GM12878 (cell line): ENCODE results near the gene DNAJC4. TPM values are rescaled to one million over a fixed set of nuclear protein-coding genes. Genes with fewer than 3 reads are reported as not detected.

Experiments
- ATAC-seq: fragments of 200-7000 bp; cut with Tn5 transposase; 3 replicates; pipeline ENCODE4 v1.9.1; 2020; ENCODE audit warnings: mild to moderate bottlenecking, moderate library complexity
- BruUV-seq: library from RNA; stranded (reverse); fragments of 400-500 nt; replicated peaks from 2 replicates; lab custom pipeline; 2021; lab: Mats Ljungman, UMichigan
- CTCF ChIA-PET: fragments of 300-600 bp; sonication (Branson Sonifier 250); formaldehyde crosslinking; extraction: SDS; loops from one replicate; lab custom pipeline; 2021; ENCODE audit warnings: inconsistent platforms; lab: Yijun Ruan, JAX
- POLR2A ChIA-PET: fragments of 350-600 bp; formaldehyde crosslinking; extraction: SDS; loops from one replicate; lab custom pipeline; 2021; ENCODE audit warnings: inconsistent platforms; lab: Charles Lee
- RAD21 ChIA-PET: fragments of 300-600 bp; sonication (Branson Sonifier 250); formaldehyde crosslinking; loops from one replicate; lab custom pipeline; 2023; ENCODE audit warnings: antibody characterized with exemption; ENCODE audit not compliant: unreplicated experiment; lab: Charles Lee
- SMC1A ChIA-PET: fragments of 300-600 bp; sonication (Branson Sonifier 250); formaldehyde crosslinking; loops from one replicate; lab custom pipeline; 2023; ENCODE audit not compliant: unreplicated experiment, uncharacterized antibody; lab: Charles Lee
- DNase-seq: peaks from one replicate; pipeline ENCODE4 v3.0.0-alpha.2; 2011; ENCODE audit warnings: low read depth, low spot score
- FAIRE-seq: peaks from 3 replicates; lab custom pipeline; 2011; peaks lifted over from hg19 to GRCh38; lab: Jason Lieb, UNC
- H2AFZ ChIP-seq: 2 replicates; pipeline ENCODE4 v1.6.0; 2011; ENCODE audit warnings: low read depth, low read length, control low read depth; ENCODE audit not compliant: control insufficient read depth
- H3K27ac ChIP-seq: 2 replicates; pipeline ENCODE4 v1.5.1; 2011; ENCODE audit warnings: control low read depth; ENCODE audit not compliant: control insufficient read depth, insufficient read depth
- H3K27me3 ChIP-seq, 2 experiments: replicated peaks in 1 of 2; 2 replicates each; pipeline versions ENCODE4 v1.6.0 to v1.6.1; 2011; ENCODE audit warnings: low read length in 1 of 2; ENCODE audit not compliant: control insufficient read depth in 2 of 2, insufficient read depth in 2 of 2
- H3K36me3 ChIP-seq, 2 experiments: 2 replicates each; pipeline ENCODE4 v1.5.1; 2011; ENCODE audit warnings: low read length in 1 of 2; ENCODE audit not compliant: control insufficient read depth in 2 of 2, insufficient read depth in 2 of 2
- H3K4me1 ChIP-seq: 2 replicates; pipeline ENCODE4 v1.6.1; 2011; ENCODE audit warnings: mild to moderate bottlenecking, low read length, moderate library complexity, mixed read lengths; ENCODE audit not compliant: control insufficient read depth, insufficient read depth
- H3K4me2 ChIP-seq: 2 replicates; pipeline ENCODE4 v1.6.0; 2011; ENCODE audit warnings: control low read depth; ENCODE audit not compliant: control insufficient read depth, insufficient read depth
- H3K4me3 ChIP-seq: fragments of 200-600 bp; sonication (generic); 2 replicates; pipeline ENCODE4 v1.5.1; 2016
- H3K79me2 ChIP-seq: 2 replicates; pipeline ENCODE4 v1.6.0; 2011; ENCODE audit warnings: low read length; ENCODE audit not compliant: control insufficient read depth, insufficient read depth
- H3K9ac ChIP-seq: 2 replicates; pipeline ENCODE4 v1.8.0; 2011; ENCODE audit warnings: low read length, control low read depth, mixed read lengths; ENCODE audit not compliant: control insufficient read depth, insufficient read depth
- H3K9me3 ChIP-seq: replicated peaks from 3 replicates; pipeline ENCODE4 v1.5.1; 2011; ENCODE audit warnings: mild to moderate bottlenecking, low read length; ENCODE audit not compliant: control insufficient read depth, insufficient read depth
- H4K20me1 ChIP-seq: 2 replicates; pipeline ENCODE4 v1.6.0; 2011; ENCODE audit not compliant: control insufficient read depth, insufficient read depth
- BMI1 ChIP-seq: fragments of 450-650 bp; IDR thresholded peaks from 2 replicates; pipeline ENCODE4 v1.6.1; 2016; ENCODE audit warnings: mild to moderate bottlenecking, moderate library complexity, borderline replicate concordance
- MEF2B ChIP-seq: fragments of 450-650 bp; IDR thresholded peaks from 2 replicates; pipeline ENCODE4 v1.6.1; 2018; ENCODE audit warnings: mild to moderate bottlenecking, moderate library complexity; ENCODE audit not compliant: partially characterized antibody, poor library complexity, severe bottlenecking
- MTA3 ChIP-seq: IDR thresholded peaks from 2 replicates; pipeline ENCODE4 v1.6.1; 2012; ENCODE audit warnings: low read length, inconsistent platforms, borderline replicate concordance
- MYB ChIP-seq: fragments of 150-350 bp; IDR thresholded peaks from 2 replicates; pipeline ENCODE4 v1.6.1; 2014; ENCODE audit warnings: mild to moderate bottlenecking, low read depth, low read length, borderline replicate concordance
- ZNF217 ChIP-seq: fragments of 450-650 bp; IDR thresholded peaks from 2 replicates; pipeline ENCODE4 v1.6.1; 2017; ENCODE audit warnings: antibody characterized with exemption, mild to moderate bottlenecking
- WGBS: methylation state at CpG from one replicate; pipeline ENCODE4 v1.1.6; 2016; ENCODE audit warnings: low lambda C conversion rate; ENCODE audit not compliant: insufficient replicate concordance, insufficient coverage; ENCODE audit errors: missing lambda C conversion rate; 5-methylcytosine and 5-hydroxymethylcytosine counted together
- in situ Hi-C: fragments of 300-500 bp; cut with MboI; formaldehyde crosslinking; loops from 9 replicates; pipeline ENCODE4 v1.14.3; 2018; ENCODE audit warnings: mixed read lengths
- intact Hi-C: fragments of 100-400 bp; cut with micrococcal nuclease; formaldehyde crosslinking; loops from one replicate; pipeline ENCODE4 v1.14.2; 2022; ENCODE audit not compliant: unreplicated experiment
- polyA plus RNA-seq, 11 experiments: library from polyadenylated mRNA; depleted of rRNA in 4 of 11; unstranded in 6 of 11; stranded (reverse) in 5 of 11; fragments of >200 nt; fragmentation: Nextera tagmentation in 4 of 11; fragmentation: Illumina TruSeq in 1 of 11; extraction: Ambion mirVana in 4 of 11; extraction: Trizol in 1 of 11; gene quantifications; 1 replicate in 1 of 11; 2 replicates in 10 of 11; pipeline versions ENCODE4 v1.2.1 to v1.2.3, GENCODE V29; 2011 to 2016; ENCODE audit warnings: inconsistent platforms in 2 of 11, missing spikeins in 2 of 11, low read depth in 1 of 11
- total RNA-seq, 4 experiments: library from RNA; depleted of rRNA in 3 of 4; stranded (reverse); fragments of >200 nt in 3 of 4; fragmentation: Illumina TruSeq in 1 of 4; extraction: Trizol in 1 of 4; gene quantifications; 2 replicates each; pipeline versions ENCODE4 v1.2.1 to v1.2.3, GENCODE V29; 2013 to 2021
- TF ChIP-seq, protein P1 (sequence below): IDR thresholded peaks from 2 replicates; pipeline ENCODE4 v1.6.1; 2011; ENCODE audit warnings: borderline replicate concordance, low read depth, mild to moderate bottlenecking, moderate library complexity, mixed read lengths, low read length; ENCODE audit not compliant: insufficient read depth; ENCODE audit errors: extremely low read length
- TF ChIP-seq, protein P2 (sequence below): IDR thresholded peaks from 2 replicates; pipeline ENCODE4 v1.6.1; 2011; ENCODE audit warnings: mild to moderate bottlenecking, low read depth, low read length, moderate library complexity; ENCODE audit not compliant: insufficient replicate concordance
- TF ChIP-seq, protein P3 (sequence below): fragments of 450-650 bp; IDR thresholded peaks from 2 replicates; pipeline ENCODE4 v1.6.1; 2016; ENCODE audit warnings: mild to moderate bottlenecking, moderate library complexity, borderline replicate concordance

Gene DNAJC4
- total and polyA plus RNA-seq, 10 of the 15 experiments (the other 5 are each of a cell fraction or from before 2014, with no cell fraction given), result 3.7 to 64.9 (median 30.1) TPM

DNA sequence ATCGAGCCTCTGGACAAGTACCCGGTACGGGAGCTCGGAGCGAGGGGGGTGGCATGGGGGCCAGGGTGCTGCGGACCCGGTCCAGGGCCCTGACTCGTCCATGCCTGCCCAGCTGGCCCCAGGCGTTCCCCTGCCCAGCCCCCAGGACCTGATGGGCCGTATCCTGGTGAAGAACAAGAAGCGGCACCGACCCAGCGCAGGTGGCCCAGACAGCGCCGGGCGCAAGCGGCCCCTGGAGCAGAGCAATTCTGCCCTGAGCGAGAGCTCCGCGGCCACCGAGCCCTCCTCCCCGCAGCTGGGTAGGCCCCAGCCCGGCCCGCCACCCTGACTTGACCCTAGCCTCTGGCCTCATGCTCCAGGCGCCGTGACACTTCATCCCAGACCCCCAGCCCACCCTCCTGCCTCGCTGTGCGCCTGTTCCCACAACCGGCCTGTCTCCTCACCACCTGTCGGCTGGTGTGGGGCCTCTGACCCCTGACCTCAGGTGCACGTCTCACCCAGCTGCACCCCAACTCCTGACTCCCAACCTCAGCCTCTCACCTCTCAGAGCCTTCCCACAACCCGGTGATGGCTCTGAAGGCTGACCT is 28.7 kb downstream of the DNAJC4 start:
- no peak for ATAC-seq
- Histone ChIP-seq H3K9me3 (no peaks in the 10 kb centered on the region), H3K4me2 (no peak overlapping the region), H3K36me3 (peaks cover 0 to 5% of the 10 kb centered on the region in 2 experiments; a peak in 2 of 4 replicates), H3K27me3 (no peaks in the 10 kb centered on the region), H3K79me2 (no peaks in the 10 kb centered on the region), H3K9ac (no peak overlapping the region), H3K4me3 (no peak overlapping the region), H3K27ac (0 out of 2 replicates have a peak overlapping the region, but pooled peaks have one; percentile 17), H2AFZ (no peak overlapping the region), H4K20me1 (no peaks in the 10 kb centered on the region), H3K4me1 (peaks cover 11% of the 10 kb centered on the region)
- RAD21 ChIA-PET, result no interaction called here
- no TSS peak for BruUV-seq
- intact Hi-C loops, result no loop called here
- POLR2A ChIA-PET, result interaction anchor here (0.8 to 1.9 kb wide), 2 partner anchors 8 to 14 kb away, joined by 4 to 7 read pairs; no protein-coding TSS in a partner anchor
- CTCF ChIA-PET, result no interaction called here
- in situ Hi-C loops, result no loop called here
- WGBS, result 93% methylated on average over 27 of the region's 32 CpGs
- SMC1A ChIA-PET, result interaction anchor here (0.5 to 1.2 kb wide), 2 partner anchors 36 to 54 kb away, joined by 3 to 4 read pairs; no protein-coding TSS in a partner anchor
- TF ChIP-seq, protein P1, sequence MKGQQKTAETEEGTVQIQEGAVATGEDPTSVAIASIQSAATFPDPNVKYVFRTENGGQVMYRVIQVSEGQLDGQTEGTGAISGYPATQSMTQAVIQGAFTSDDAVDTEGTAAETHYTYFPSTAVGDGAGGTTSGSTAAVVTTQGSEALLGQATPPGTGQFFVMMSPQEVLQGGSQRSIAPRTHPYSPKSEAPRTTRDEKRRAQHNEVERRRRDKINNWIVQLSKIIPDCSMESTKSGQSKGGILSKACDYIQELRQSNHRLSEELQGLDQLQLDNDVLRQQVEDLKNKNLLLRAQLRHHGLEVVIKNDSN, result no peak
- TF ChIP-seq MYB (no peak), MTA3 (no peak), ZNF217 (no peak), BMI1 (no peak), MEF2B (no peak)
- TF ChIP-seq, protein P2, sequence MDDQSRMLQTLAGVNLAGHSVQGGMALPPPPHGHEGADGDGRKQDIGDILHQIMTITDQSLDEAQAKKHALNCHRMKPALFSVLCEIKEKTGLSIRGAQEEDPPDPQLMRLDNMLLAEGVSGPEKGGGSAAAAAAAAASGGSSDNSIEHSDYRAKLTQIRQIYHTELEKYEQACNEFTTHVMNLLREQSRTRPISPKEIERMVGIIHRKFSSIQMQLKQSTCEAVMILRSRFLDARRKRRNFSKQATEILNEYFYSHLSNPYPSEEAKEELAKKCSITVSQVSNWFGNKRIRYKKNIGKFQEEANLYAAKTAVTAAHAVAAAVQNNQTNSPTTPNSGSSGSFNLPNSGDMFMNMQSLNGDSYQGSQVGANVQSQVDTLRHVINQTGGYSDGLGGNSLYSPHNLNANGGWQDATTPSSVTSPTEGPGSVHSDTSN, result no peak
- TF ChIP-seq, protein P3, sequence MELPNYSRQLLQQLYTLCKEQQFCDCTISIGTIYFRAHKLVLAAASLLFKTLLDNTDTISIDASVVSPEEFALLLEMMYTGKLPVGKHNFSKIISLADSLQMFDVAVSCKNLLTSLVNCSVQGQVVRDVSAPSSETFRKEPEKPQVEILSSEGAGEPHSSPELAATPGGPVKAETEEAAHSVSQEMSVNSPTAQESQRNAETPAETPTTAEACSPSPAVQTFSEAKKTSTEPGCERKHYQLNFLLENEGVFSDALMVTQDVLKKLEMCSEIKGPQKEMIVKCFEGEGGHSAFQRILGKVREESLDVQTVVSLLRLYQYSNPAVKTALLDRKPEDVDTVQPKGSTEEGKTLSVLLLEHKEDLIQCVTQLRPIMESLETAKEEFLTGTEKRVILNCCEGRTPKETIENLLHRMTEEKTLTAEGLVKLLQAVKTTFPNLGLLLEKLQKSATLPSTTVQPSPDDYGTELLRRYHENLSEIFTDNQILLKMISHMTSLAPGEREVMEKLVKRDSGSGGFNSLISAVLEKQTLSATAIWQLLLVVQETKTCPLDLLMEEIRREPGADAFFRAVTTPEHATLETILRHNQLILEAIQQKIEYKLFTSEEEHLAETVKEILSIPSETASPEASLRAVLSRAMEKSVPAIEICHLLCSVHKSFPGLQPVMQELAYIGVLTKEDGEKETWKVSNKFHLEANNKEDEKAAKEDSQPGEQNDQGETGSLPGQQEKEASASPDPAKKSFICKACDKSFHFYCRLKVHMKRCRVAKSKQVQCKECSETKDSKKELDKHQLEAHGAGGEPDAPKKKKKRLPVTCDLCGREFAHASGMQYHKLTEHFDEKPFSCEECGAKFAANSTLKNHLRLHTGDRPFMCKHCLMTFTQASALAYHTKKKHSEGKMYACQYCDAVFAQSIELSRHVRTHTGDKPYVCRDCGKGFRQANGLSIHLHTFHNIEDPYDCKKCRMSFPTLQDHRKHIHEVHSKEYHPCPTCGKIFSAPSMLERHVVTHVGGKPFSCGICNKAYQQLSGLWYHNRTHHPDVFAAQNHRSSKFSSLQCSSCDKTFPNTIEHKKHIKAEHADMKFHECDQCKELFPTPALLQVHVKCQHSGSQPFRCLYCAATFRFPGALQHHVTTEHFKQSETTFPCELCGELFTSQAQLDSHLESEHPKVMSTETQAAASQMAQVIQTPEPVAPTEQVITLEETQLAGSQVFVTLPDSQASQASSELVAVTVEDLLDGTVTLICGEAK, result no peak
- TF ChIP-seq, all 136 proteins: peak for 0
- DNase-seq (no peak), FAIRE-seq (no peak)
